HepG2 (cell line): Measurements from ENCODE around the gene EIF3B. TPM values are rescaled to one million over a fixed set of nuclear protein-coding genes. Genes with fewer than 3 reads are reported as not detected.

ENCODE experiments used
- ARNT2 ChIP-seq: sonication (generic); formaldehyde crosslinking; IDR thresholded peaks from 2 replicates; pipeline ENCODE4 v1.8.0; 2022; ENCODE audit warnings: mild to moderate bottlenecking, low read depth, missing genetic modification reagents, moderate library complexity
- ATM ChIP-seq: fragments of 450-650 bp; IDR thresholded peaks from 2 replicates; pipeline ENCODE4 v1.7.1; 2017; ENCODE audit warnings: mild to moderate bottlenecking, borderline replicate concordance
- ATRX ChIP-seq: sonication (generic); formaldehyde crosslinking; IDR thresholded peaks from 2 replicates; pipeline ENCODE4 v1.4.0; 2020; ENCODE audit warnings: missing genetic modification reagents, borderline replicate concordance
- DNMT1 ChIP-seq: sonication (generic); formaldehyde crosslinking; IDR thresholded peaks from 2 replicates; pipeline ENCODE4 v1.5.1; 2020; ENCODE audit warnings: mild to moderate bottlenecking, missing genetic modification reagents
- ELF3 ChIP-seq: IDR thresholded peaks from 2 replicates; pipeline ENCODE4 v1.6.1; 2016; ENCODE audit warnings: missing genetic modification reagents, missing compliant biosample characterization
- GATA4 ChIP-seq: sonication (generic); IDR thresholded peaks from 2 replicates; pipeline ENCODE4 v1.6.1; 2016; ENCODE audit warnings: antibody characterized with exemption, low read depth, borderline replicate concordance
- GTF3A ChIP-seq: sonication (generic); formaldehyde crosslinking; conservative IDR thresholded peaks from 2 replicates; pipeline ENCODE4 v1.4.0; 2020; ENCODE audit warnings: mild to moderate bottlenecking, missing genetic modification reagents
- HOXD1 ChIP-seq: sonication (generic); formaldehyde crosslinking; IDR thresholded peaks from 2 replicates; pipeline ENCODE4 v1.5.0; 2020; ENCODE audit warnings: missing genetic modification reagents
- KLF12 ChIP-seq: sonication (generic); formaldehyde crosslinking; IDR thresholded peaks from 2 replicates; pipeline ENCODE4 v1.4.0; 2020; ENCODE audit warnings: missing genetic modification reagents, borderline replicate concordance
- KLF6 ChIP-seq: IDR thresholded peaks from 2 replicates; pipeline ENCODE4 v1.8.0; 2016; ENCODE audit warnings: missing biosample characterization, missing genetic modification reagents
- KMT2A ChIP-seq: sonication (generic); formaldehyde crosslinking; IDR thresholded peaks from 2 replicates; pipeline ENCODE4 v1.4.0; 2020; ENCODE audit warnings: missing genetic modification reagents
- MTF2 ChIP-seq: sonication (generic); formaldehyde crosslinking; IDR thresholded peaks from 2 replicates; pipeline ENCODE4 v1.5.0; 2020; ENCODE audit warnings: missing genetic modification reagents, borderline replicate concordance
- MXD3 ChIP-seq: IDR thresholded peaks from 2 replicates; pipeline ENCODE4 v1.6.1; 2016; ENCODE audit warnings: mild to moderate bottlenecking, missing biosample characterization, missing genetic modification reagents
- NR2C2 ChIP-seq: sonication (generic); formaldehyde crosslinking; IDR thresholded peaks from 2 replicates; pipeline ENCODE4 v1.4.0; 2020; ENCODE audit warnings: missing genetic modification reagents, mild to moderate bottlenecking, moderate library complexity, borderline replicate concordance
- REPIN1 ChIP-seq: sonication (generic); formaldehyde crosslinking; IDR thresholded peaks from 2 replicates; pipeline ENCODE4 v1.8.0; 2022; ENCODE audit warnings: missing genetic modification reagents, low read depth, mild to moderate bottlenecking, borderline replicate concordance
- REXO4 ChIP-seq: sonication (generic); formaldehyde crosslinking; IDR thresholded peaks from 2 replicates; pipeline ENCODE4 v1.8.0; 2022; ENCODE audit warnings: missing genetic modification reagents, mild to moderate bottlenecking, borderline replicate concordance
- SMARCE1 ChIP-seq: fragments of 450-650 bp; IDR thresholded peaks from 2 replicates; pipeline ENCODE4 v1.6.1; 2017; ENCODE audit warnings: borderline replicate concordance
- SUZ12 ChIP-seq: fragments of 150-350 bp; IDR thresholded peaks from 2 replicates; pipeline ENCODE4 v1.6.1; 2014; ENCODE audit warnings: low read depth, low read length
- THAP8 ChIP-seq: sonication (generic); formaldehyde crosslinking; IDR thresholded peaks from 2 replicates; pipeline ENCODE4 v1.5.1; 2020; ENCODE audit warnings: missing genetic modification reagents, mild to moderate bottlenecking, borderline replicate concordance
- TRIM22 ChIP-seq: fragments of 450-650 bp; IDR thresholded peaks from 2 replicates; pipeline ENCODE4 v1.6.1; 2017
- ZC3H4 ChIP-seq: sonication (generic); formaldehyde crosslinking; IDR thresholded peaks from 2 replicates; pipeline ENCODE4 v1.4.0; 2020; ENCODE audit warnings: missing genetic modification reagents, borderline replicate concordance
- ZFP1 ChIP-seq: IDR thresholded peaks from 2 replicates; pipeline ENCODE4 v1.6.1; 2016
- ZFX ChIP-seq: sonication (generic); formaldehyde crosslinking; IDR thresholded peaks from 2 replicates; pipeline ENCODE4 v1.4.0; 2020; ENCODE audit warnings: mild to moderate bottlenecking, low read depth, missing genetic modification reagents, moderate library complexity
- ZFY ChIP-seq: sonication (generic); formaldehyde crosslinking; IDR thresholded peaks from 2 replicates; pipeline ENCODE4 v1.4.0; 2020; ENCODE audit warnings: missing genetic modification reagents
- ZNF253 ChIP-seq: sonication (generic); formaldehyde crosslinking; IDR thresholded peaks from 2 replicates; pipeline ENCODE4 v1.8.0; 2022; ENCODE audit warnings: mild to moderate bottlenecking, missing genetic modification reagents, borderline replicate concordance
- ZNF644 ChIP-seq: IDR thresholded peaks from 2 replicates; pipeline ENCODE4 v1.6.1; 2016; ENCODE audit warnings: low read depth
- ZNF691 ChIP-seq: sonication (generic); formaldehyde crosslinking; IDR thresholded peaks from 2 replicates; pipeline ENCODE4 v1.4.0; 2020; ENCODE audit warnings: missing genetic modification reagents, low read depth, mild to moderate bottlenecking, borderline replicate concordance
- ZNF781 ChIP-seq: sonication (generic); formaldehyde crosslinking; IDR thresholded peaks from 2 replicates; pipeline ENCODE4 v1.5.1; 2020; ENCODE audit warnings: borderline replicate concordance, mild to moderate bottlenecking, missing genetic modification reagents; ENCODE audit errors: not compliant biosample characterization
- ZSCAN21 ChIP-seq: sonication (generic); formaldehyde crosslinking; IDR thresholded peaks from 2 replicates; pipeline ENCODE4 v1.8.0; 2022; ENCODE audit warnings: mild to moderate bottlenecking, missing genetic modification reagents, moderate library complexity, borderline replicate concordance
- polyA plus RNA-seq, 8 experiments: library from polyadenylated mRNA; depleted of rRNA in 3 of 8; stranded (reverse) in 7 of 8; unstranded in 1 of 8; fragments of >200 nt; fragmentation: Illumina TruSeq in 4 of 8; extraction: Trizol in 4 of 8; gene quantifications; 2 replicates each; pipeline versions ENCODE4 v1.2.1 to v1.2.3, GENCODE V29; 2011 to 2016; ENCODE audit warnings: low read depth in 4 of 8, missing spikeins in 1 of 8, mixed read lengths in 1 of 8; ENCODE audit not compliant: insufficient read depth in 1 of 8
- total RNA-seq, 5 experiments: library from RNA; depleted of rRNA; stranded (reverse); fragments of >200 nt; fragmentation: Illumina TruSeq; extraction: Trizol; gene quantifications; 2 replicates each; pipeline ENCODE4 v1.2.3, GENCODE V29; 2016; ENCODE audit warnings: low read depth in 1 of 5

EIF3B gene
- total and polyA plus RNA-seq, 2 of the 13 experiments (the other 11 are each of a cell fraction or from before 2014, with no cell fraction given), result 92.2 to 241 TPM

- TF ChIP-seq KLF6 (CRISPR knock-in tag) (peak; percentile 38; the same call in 1 of the 2 replicates), SMARCE1 (no peak), ZNF253 (CRISPR knock-in tag) (no peak), ZFY (CRISPR knock-in tag) (peak; percentile 95), ATM (no peak), HOXD1 (CRISPR knock-in tag) (no peak), THAP8 (CRISPR knock-in tag) (no peak), ZNF644 (CRISPR knock-in tag) (no peak), GTF3A (CRISPR knock-in tag) (no peak), ARNT2 (CRISPR knock-in tag) (no peak), ELF3 (peak; percentile 35), REPIN1 (CRISPR knock-in tag) (no peak), ZNF691 (no peak; the same call in none of the 2 replicates), ZSCAN21 (CRISPR knock-in tag) (peak; percentile 2; the same call in 1 of the 2 replicates), ZFX (CRISPR knock-in tag) (peak; percentile 92), ZNF781 (CRISPR knock-in tag) (no peak), NR2C2 (CRISPR knock-in tag) (peak; percentile 22; the same call in 1 of the 2 replicates), DNMT1 (CRISPR knock-in tag) (no peak), ZC3H4 (CRISPR knock-in tag) (no peak), ZFP1 (CRISPR knock-in tag) (no peak), MXD3 (CRISPR knock-in tag) (no peak), TRIM22 (no peak), SUZ12 (no peak), MTF2 (CRISPR knock-in tag) (no peak), REXO4 (CRISPR knock-in tag) (no peak), ATRX (CRISPR knock-in tag) (no peak), KMT2A (CRISPR knock-in tag) (no peak; the same call in 1 of the 2 replicates), KLF12 (CRISPR knock-in tag) (peak; percentile 24; the same call in 1 of the 2 replicates), GATA4 (peak; percentile 22)
Measured at GRCh38 chr7:2354186-2354938, at the start of gene EIF3B (continued).
